Measurements from ENCODE around the gene PLEK. TPM values are rescaled to one million over a fixed set of nuclear protein-coding genes. Genes with fewer than 3 reads are reported as not detected.

PLEK gene
- total and polyA plus RNA-seq, 10 of the 15 experiments (the other 5 are each of a cell fraction or from before 2014, with no cell fraction given): 229 to 804 (median 362) TPM

DNA sequence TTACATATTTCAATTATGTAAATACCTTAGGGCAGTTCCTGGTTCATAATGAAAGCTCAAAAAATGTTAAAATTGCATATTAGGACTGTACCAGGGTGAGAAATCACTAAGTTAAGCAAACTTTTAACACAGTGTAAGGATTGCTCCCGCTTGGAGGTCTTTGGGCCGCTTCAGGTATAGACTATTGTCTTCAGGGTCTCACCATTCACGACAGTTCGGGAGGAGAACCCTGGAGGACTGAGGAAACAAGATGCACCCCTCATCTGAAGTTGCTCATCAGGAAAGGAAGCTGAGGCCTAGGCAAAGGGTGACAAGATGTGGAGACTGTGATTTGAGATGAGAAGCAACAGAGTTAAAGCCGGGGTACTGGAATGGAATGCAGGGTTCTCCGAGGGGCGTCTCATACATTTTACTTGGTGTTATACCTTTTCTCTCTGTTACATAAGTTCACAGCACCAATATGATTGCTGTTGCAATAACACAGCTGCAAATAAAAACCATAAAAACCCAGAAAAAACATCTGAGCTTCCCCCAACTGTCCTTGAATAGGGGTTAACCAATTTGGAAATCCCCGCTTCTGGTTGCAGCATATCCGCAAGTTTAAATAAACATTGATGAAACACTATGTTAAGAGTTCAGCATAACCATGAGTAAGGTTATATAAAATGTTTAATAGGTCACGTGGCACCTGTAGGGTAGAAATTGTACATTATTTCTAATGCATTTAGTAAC, 61.9 kb downstream of the PLEK start (continued):
- TF ChIP-seq PRDM15 (CRISPR knock-in tag; IDR thresholded peaks at IDR 0.05) (no peak), TCF12 (IDR thresholded peaks at IDR 0.05; ENCODE audit: low read depth, low read length) (peak; percentile 70; the same call in 1 of the 2 replicates), NBN (IDR thresholded peaks at IDR 0.05) (no peak), POU2F2 (IDR thresholded peaks at IDR 0.05; ENCODE audit: borderline replicate concordance, low read depth, low read length) (0 out of 3 replicates have a peak, but pooled peaks have one; percentile 26), SIN3A (IDR thresholded peaks at IDR 0.05; ENCODE audit: low read depth, low read length) (no peak), MLLT1 (IDR thresholded peaks at IDR 0.05) (peak; percentile 54), YY1 (IDR thresholded peaks at IDR 0.05; ENCODE audit: low read depth, low read length) (0 out of 2 replicates have a peak, but pooled peaks have one; percentile 18), FOXM1 (IDR thresholded peaks at IDR 0.05; ENCODE audit: low read depth, low read length) (peak; percentile 82), RAD21 (IDR thresholded peaks at IDR 0.05; ENCODE audit: insufficient read depth, low read depth, low read length) (peak; percentile 7; the same call in 1 of the 2 replicates), TCF3 (IDR thresholded peaks at IDR 0.05; ENCODE audit: borderline replicate concordance, insufficient read depth, low read depth, low read length) (0 out of 2 replicates have a peak, but pooled peaks have one; percentile 39), CEBPB (IDR thresholded peaks at IDR 0.05; ENCODE audit: borderline replicate concordance in 1 of 2, low read depth in 2 of 2, low read length in 2 of 2) (peak in 1 of 2 experiments; percentile 79; a peak in 1 of 4 replicates), CREB1 (IDR thresholded peaks at IDR 0.05; ENCODE audit: low read depth) (0 out of 2 replicates have a peak, but pooled peaks have one; percentile 29), ZNF384 (IDR thresholded peaks at IDR 0.05; ENCODE audit: borderline replicate concordance, low read depth, low read length) (peak; percentile 35; the same call in 1 of the 2 replicates), NR2F1 (conservative IDR thresholded peaks at IDR 0.05) (peak; percentile 61; the same call in 1 of the 2 replicates), ZNF592 (IDR thresholded peaks at IDR 0.05) (0 out of 2 replicates have a peak, but pooled peaks have one; percentile 40), SUZ12 (IDR thresholded peaks at IDR 0.05; ENCODE audit: unreplicated experiment) (no peak), MYB (IDR thresholded peaks at IDR 0.05; ENCODE audit: borderline replicate concordance, low read depth, low read length) (0 out of 2 replicates have a peak, but pooled peaks have one; percentile 74)
- TF ChIP-seq, protein P1, sequence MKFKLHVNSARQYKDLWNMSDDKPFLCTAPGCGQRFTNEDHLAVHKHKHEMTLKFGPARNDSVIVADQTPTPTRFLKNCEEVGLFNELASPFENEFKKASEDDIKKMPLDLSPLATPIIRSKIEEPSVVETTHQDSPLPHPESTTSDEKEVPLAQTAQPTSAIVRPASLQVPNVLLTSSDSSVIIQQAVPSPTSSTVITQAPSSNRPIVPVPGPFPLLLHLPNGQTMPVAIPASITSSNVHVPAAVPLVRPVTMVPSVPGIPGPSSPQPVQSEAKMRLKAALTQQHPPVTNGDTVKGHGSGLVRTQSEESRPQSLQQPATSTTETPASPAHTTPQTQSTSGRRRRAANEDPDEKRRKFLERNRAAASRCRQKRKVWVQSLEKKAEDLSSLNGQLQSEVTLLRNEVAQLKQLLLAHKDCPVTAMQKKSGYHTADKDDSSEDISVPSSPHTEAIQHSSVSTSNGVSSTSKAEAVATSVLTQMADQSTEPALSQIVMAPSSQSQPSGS (IDR thresholded peaks at IDR 0.05; ENCODE audit: low read length): peak; percentile 74

Data from GM12878 (cell line).